Karpas-422 (cell line): ENCODE results near the gene MEMO1. TPM values are rescaled to one million over a fixed set of nuclear protein-coding genes. Genes with fewer than 3 reads are reported as not detected.
"Not testable (repeated sequence)": the region's sequence is repeated elsewhere in the genome, so short reads cannot be mapped to it uniquely, and the experiment has no call there.

Experiments
- DNase-seq: peaks from one replicate; pipeline ENCODE4 v3.0.0-alpha.2; 2015
- H2AFZ ChIP-seq: fragments of 200-600 bp; sonication (generic); 2 replicates; pipeline ENCODE4 v1.6.1; 2014; ENCODE audit warnings: antibody characterized with exemption, low read length, mixed read lengths
- H3K27ac ChIP-seq: fragments of 200-600 bp; sonication (generic); 2 replicates; pipeline ENCODE4 v1.5.1; 2014; ENCODE audit warnings: mild to moderate bottlenecking, low read length, moderate library complexity
- H3K27me3 ChIP-seq: fragments of 200-600 bp; sonication (generic); 2 replicates; pipeline ENCODE4 v1.6.1; 2014; ENCODE audit warnings: low read length, mixed read lengths
- H3K36me3 ChIP-seq: fragments of 200-600 bp; sonication (generic); 2 replicates; pipeline ENCODE4 v1.6.1; 2014; ENCODE audit warnings: low read length, mixed read lengths; ENCODE audit not compliant: insufficient read depth
- H3K4me1 ChIP-seq: fragments of 200-600 bp; sonication (generic); 2 replicates; pipeline ENCODE4 v1.6.1; 2014; ENCODE audit warnings: mild to moderate bottlenecking, low read length, mixed read lengths
- H3K4me2 ChIP-seq: fragments of 200-600 bp; sonication (generic); 2 replicates; pipeline ENCODE4 v1.6.1; 2014; ENCODE audit warnings: low read length, low read depth, mild to moderate bottlenecking; ENCODE audit not compliant: poor library complexity, severe bottlenecking
- H3K4me3 ChIP-seq: fragments of 200-600 bp; sonication (generic); 2 replicates; pipeline ENCODE4 v1.5.1; 2014; ENCODE audit warnings: mild to moderate bottlenecking, antibody characterized with exemption, low read length, mixed read lengths
- H3K79me2 ChIP-seq: fragments of 200-600 bp; sonication (generic); 2 replicates; pipeline ENCODE4 v1.6.1; 2014; ENCODE audit warnings: mild to moderate bottlenecking, low read length, mixed read lengths
- H3K9ac ChIP-seq: fragments of 200-600 bp; sonication (generic); 2 replicates; pipeline ENCODE4 v1.6.0; 2014; ENCODE audit warnings: low read length
- H3K9me2 ChIP-seq: fragments of 200-600 bp; sonication (generic), shearing (Covaris generic); replicated peaks from 2 replicates; pipeline ENCODE4 v1.6.0; 2014; ENCODE audit warnings: mild to moderate bottlenecking, low read length, moderate library complexity; ENCODE audit not compliant: insufficient read depth
- H3K9me3 ChIP-seq: fragments of 300-700, 200-600 bp; sonication (generic); 2 replicates; pipeline ENCODE4 v1.6.1; 2014; ENCODE audit warnings: low read length, mixed read lengths
- H4K20me1 ChIP-seq: fragments of 200-600 bp; sonication (generic); 2 replicates; pipeline ENCODE4 v1.6.1; 2014; ENCODE audit warnings: mild to moderate bottlenecking, antibody characterized with exemption, low read length, low read depth; ENCODE audit not compliant: insufficient read depth
- total RNA-seq: library from RNA; depleted of rRNA; stranded (reverse); fragments of >200 nt; shearing (Covaris generic); gene quantifications from 2 replicates; pipeline ENCODE4 v1.2.3, GENCODE V29; 2014; ENCODE audit warnings: low replicate concordance

Gene MEMO1
- total RNA-seq, 1 experiment from 2014 or later = 62.9 TPM

DNA sequence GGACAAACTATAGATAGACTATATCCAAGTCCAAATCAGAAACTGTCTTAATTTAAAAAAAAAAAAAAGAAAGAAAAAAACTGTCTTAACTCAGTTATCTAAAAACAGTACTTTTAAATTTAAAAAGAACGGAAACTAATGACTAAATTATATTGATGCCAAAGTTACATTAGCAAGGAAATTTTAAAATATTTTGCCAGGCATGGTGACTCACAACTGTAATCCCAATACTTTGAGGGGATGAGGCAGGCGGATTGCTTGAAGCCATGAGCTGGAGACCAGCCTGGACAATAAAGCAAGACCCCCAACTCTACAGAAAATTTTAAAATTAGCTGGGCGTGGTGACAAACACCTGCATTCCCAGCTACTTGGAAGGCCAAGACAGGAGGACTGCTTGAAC is 30.9 kb downstream of the MEMO1 start:
- no peaks in the 10 kb centered on the region; the same call in 1 of the 2 replicates for H3K9me3 ChIP-seq
- H3K9ac ChIP-seq = no peak overlapping the region
- H2AFZ ChIP-seq = no peak overlapping the region
- DNase-seq = no peak
- no peak overlapping the region for H3K27ac ChIP-seq
- H3K27me3 ChIP-seq = no peaks in the 10 kb centered on the region
- no peak overlapping the region for H3K4me3 ChIP-seq
- 0 out of 2 replicates have a peak, but pooled peaks cover 8% of the 10 kb centered on the region for H3K36me3 ChIP-seq
- H3K79me2 ChIP-seq = peaks cover 99% of the 10 kb centered on the region
- H3K4me1 ChIP-seq = peaks cover 30% of the 10 kb centered on the region
- H3K9me2 ChIP-seq = no peaks in the 10 kb centered on the region
- H4K20me1 ChIP-seq = peaks cover 9% of the 10 kb centered on the region
- no peak overlapping the region for H3K4me2 ChIP-seq

DNA sequence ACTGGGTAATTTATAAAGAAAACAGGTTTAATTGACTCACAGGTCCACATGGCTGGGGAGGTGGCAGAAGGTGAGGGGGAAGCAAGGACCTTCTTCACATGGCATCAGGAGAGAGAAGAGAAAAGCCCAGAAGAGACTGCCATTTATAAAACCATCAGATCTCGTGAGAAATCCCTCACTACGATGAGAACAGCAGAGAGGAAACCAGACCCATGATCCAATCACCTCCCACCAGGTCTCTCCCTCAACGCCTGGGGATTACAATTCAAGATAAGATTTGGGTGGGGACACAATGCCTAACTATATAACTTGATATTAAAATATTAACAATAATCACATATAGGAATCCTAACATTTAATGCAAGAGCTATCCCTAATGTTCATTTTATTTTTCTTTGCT is 31.8 kb downstream of the MEMO1 start:
- no peak overlapping the region for H3K27ac ChIP-seq
- H3K36me3 ChIP-seq = 0 out of 2 replicates have a peak, but pooled peaks cover 5% of the 10 kb centered on the region
- peaks cover 31% of the 10 kb centered on the region for H3K4me1 ChIP-seq
- no peak overlapping the region for H3K9ac ChIP-seq
- no peaks in the 10 kb centered on the region for H3K27me3 ChIP-seq
- no peak overlapping the region for H2AFZ ChIP-seq
- H3K4me2 ChIP-seq = no peak overlapping the region
- H4K20me1 ChIP-seq = 0 out of 2 replicates have a peak, but pooled peaks cover 1% of the 10 kb centered on the region
- no peaks in the 10 kb centered on the region; the same call in 1 of the 2 replicates for H3K9me3 ChIP-seq
- no peaks in the 10 kb centered on the region for H3K9me2 ChIP-seq
- H3K79me2 ChIP-seq = peaks cover 99% of the 10 kb centered on the region
- no peak for DNase-seq
- no peak overlapping the region for H3K4me3 ChIP-seq

GRCh38 chr2:31978436-31978835 is 32.4 kb downstream of the MEMO1 start:
- H4K20me1 ChIP-seq = no peaks in the 10 kb centered on the region

GRCh38 chr2:31973665-31974064 is 37.1 kb downstream of the MEMO1 start:
- Histone ChIP-seq H4K20me1 (no peaks in the 10 kb centered on the region), H3K27me3 (no peaks in the 10 kb centered on the region), H3K79me2 (peaks cover 98% of the 10 kb centered on the region)

More at GRCh38 chr2:31978436-31978835, 32.4 kb downstream of the MEMO1 start:
- DNase-seq = no peak
- Histone ChIP-seq H3K4me1 (peaks cover 37% of the 10 kb centered on the region), H3K9me2 (no peaks in the 10 kb centered on the region), H3K27ac (no peak overlapping the region), H3K4me3 (no peak overlapping the region), H2AFZ (no peak overlapping the region), H3K27me3 (no peaks in the 10 kb centered on the region), H3K36me3 (0 out of 2 replicates have a peak, but pooled peaks cover 4% of the 10 kb centered on the region), H3K79me2 (peaks cover 99% of the 10 kb centered on the region), H3K4me2 (no peak overlapping the region), H3K9ac (no peak overlapping the region), H3K9me3 (no peaks in the 10 kb centered on the region; the same call in 1 of the 2 replicates)

GRCh38 chr2:31972059-31972458 is 38.7 kb downstream of the MEMO1 start:
- H3K27me3 ChIP-seq = no peaks in the 10 kb centered on the region
- H3K4me3 ChIP-seq = no peak overlapping the region
- H3K9ac ChIP-seq = no peak overlapping the region
- no peak overlapping the region for H2AFZ ChIP-seq
- H3K36me3 ChIP-seq = no peaks in the 10 kb centered on the region
- peaks cover 29% of the 10 kb centered on the region for H3K4me1 ChIP-seq
- no peak overlapping the region for H3K27ac ChIP-seq
- H3K4me2 ChIP-seq = no peak overlapping the region
- H4K20me1 ChIP-seq = no peaks in the 10 kb centered on the region
- no peaks in the 10 kb centered on the region for H3K9me2 ChIP-seq
- DNase-seq = no peak
- peaks cover 98% of the 10 kb centered on the region for H3K79me2 ChIP-seq
- H3K9me3 ChIP-seq = no peaks in the 10 kb centered on the region

More at GRCh38 chr2:31973665-31974064, 37.1 kb downstream of the MEMO1 start:
- Histone ChIP-seq H3K9me3 (no peaks in the 10 kb centered on the region; the same call in 1 of the 2 replicates), H2AFZ (no peak overlapping the region), H3K9ac (no peak overlapping the region), H3K4me2 (no peak overlapping the region), H3K36me3 (0 out of 2 replicates have a peak, but pooled peaks cover 2% of the 10 kb centered on the region), H3K4me1 (peaks cover 31% of the 10 kb centered on the region), H3K9me2 (no peaks in the 10 kb centered on the region), H3K27ac (no peak overlapping the region), H3K4me3 (no peak overlapping the region)
- DNase-seq = no peak

- Histone ChIP-seq H3K9ac (no peak overlapping the region), H3K27me3 (no peaks in the 10 kb centered on the region), H3K4me2 (no peak overlapping the region), H3K4me3 (no peak overlapping the region), H4K20me1 (no peaks in the 10 kb centered on the region), H3K79me2 (peaks cover 97% of the 10 kb centered on the region), H3K9me3 (no peaks in the 10 kb centered on the region), H2AFZ (no peak overlapping the region), H3K4me1 (peaks cover 21% of the 10 kb centered on the region), H3K9me2 (no peaks in the 10 kb centered on the region), H3K36me3 (no peaks in the 10 kb centered on the region), H3K27ac (no peak overlapping the region)
- DNase-seq = no peak
Measured at GRCh38 chr2:31969178-31969577, 41.6 kb downstream of the MEMO1 start.

DNA sequence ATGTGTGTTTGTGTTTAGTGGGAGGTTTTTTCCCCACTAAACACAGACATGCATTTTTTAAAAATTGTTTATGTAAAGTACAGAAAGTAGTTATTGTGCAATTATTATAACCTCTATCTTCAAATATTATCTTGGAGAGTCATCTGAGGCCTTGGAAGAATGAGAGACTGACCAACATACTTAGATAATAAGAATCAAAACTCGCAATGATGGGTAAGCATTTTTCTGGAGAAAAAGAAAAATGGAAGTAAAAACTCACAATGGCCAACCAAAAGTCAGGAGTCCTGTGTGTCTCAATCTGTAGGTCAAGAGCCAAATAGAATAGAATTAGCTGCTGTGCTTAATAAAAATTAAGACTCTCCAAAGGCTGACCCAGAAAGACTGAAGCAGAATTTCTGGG is 43.0 kb downstream of the MEMO1 start:
- H2AFZ ChIP-seq = no peak overlapping the region
- H3K36me3 ChIP-seq = no peaks in the 10 kb centered on the region
- H3K9ac ChIP-seq = no peak overlapping the region
- DNase-seq = no peak
- no peaks in the 10 kb centered on the region for H3K9me2 ChIP-seq
- H3K79me2 ChIP-seq = peaks cover 97% of the 10 kb centered on the region
- H3K4me3 ChIP-seq = no peak overlapping the region
- H3K9me3 ChIP-seq = no peaks in the 10 kb centered on the region
- H3K27me3 ChIP-seq = no peaks in the 10 kb centered on the region
- H3K27ac ChIP-seq = no peak overlapping the region
- no peaks in the 10 kb centered on the region for H4K20me1 ChIP-seq
- H3K4me2 ChIP-seq = no peak overlapping the region
- H3K4me1 ChIP-seq = peaks cover 8% of the 10 kb centered on the region

DNA sequence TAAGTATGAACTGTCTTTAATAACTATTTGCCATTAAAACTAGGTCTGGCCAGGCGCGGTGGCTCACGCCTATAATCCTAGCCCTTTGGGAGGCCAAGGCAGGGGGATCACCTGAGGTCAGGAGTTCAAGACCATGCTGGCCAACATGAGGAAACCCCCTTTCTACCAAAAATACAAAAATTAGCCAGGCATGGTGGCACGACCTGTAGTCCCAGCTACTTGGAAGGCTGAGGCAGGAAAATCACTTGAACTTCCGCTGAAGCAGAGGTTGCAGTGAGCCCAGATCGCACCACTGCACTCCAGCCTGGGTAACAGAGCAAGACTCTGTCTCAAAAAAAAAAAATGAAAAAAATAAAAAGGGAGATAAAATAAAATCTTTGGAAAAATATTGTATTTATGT is 44.4 kb downstream of the MEMO1 start:
- not testable (repeated sequence) for H3K27ac ChIP-seq, H3K4me3 ChIP-seq

More for the DNA sequence above, 44.4 kb downstream of the MEMO1 start:
- not testable (repeated sequence) for H3K4me2 ChIP-seq, H3K4me1 ChIP-seq, H3K9me2 ChIP-seq, H3K36me3 ChIP-seq, H2AFZ ChIP-seq, H4K20me1 ChIP-seq, DNase-seq, H3K9ac ChIP-seq, H3K27me3 ChIP-seq, H3K9me3 ChIP-seq
- H3K79me2 ChIP-seq = peaks cover 97% of the 10 kb centered on the region
